ENCODE data around the gene AR. TPM values are rescaled to one million over a fixed set of nuclear protein-coding genes. Genes with fewer than 3 reads are reported as not detected.

The AR gene
- total and polyA plus RNA-seq, 2 experiments from 2014 or later, result 0.99 to 5.4 TPM

DNA sequence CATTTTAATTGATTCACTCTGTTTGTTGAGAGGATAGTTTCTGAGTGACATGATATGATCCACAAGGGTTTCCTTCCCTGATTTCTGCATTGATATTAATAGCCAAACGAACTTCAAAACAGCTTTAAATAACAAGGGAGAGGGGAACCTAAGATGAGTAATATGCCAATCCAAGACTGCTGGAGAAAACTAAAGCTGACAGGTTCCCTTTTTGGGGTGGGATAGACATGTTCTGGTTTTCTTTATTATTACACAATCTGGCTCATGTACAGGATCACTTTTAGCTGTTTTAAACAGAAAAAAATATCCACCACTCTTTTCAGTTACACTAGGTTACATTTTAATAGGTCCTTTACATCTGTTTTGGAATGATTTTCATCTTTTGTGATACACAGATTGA lies 182.2 kb downstream of the AR start:
- H3K9me2 ChIP-seq (replicated peaks; ENCODE audit: insufficient read depth), result no peaks in the 10 kb centered on the region
- H2AFZ ChIP-seq, result no peak overlapping the region
- H3K36me3 ChIP-seq (replicated peaks; ENCODE audit: insufficient read depth, low read depth), result no peaks in the 10 kb centered on the region
- no peaks in the 10 kb centered on the region for H3K4me1 ChIP-seq (ENCODE audit: insufficient read depth)
- 65% methylated on average over 1 of the region's 1 CpG for WGBS (ENCODE audit: low lambda C conversion rate, missing lambda C conversion rate)
- no peaks in the 10 kb centered on the region for H3K9me3 ChIP-seq (ENCODE audit: low read depth)
- H4K20me1 ChIP-seq (ENCODE audit: insufficient read depth, poor library complexity, severe bottlenecking), result no peaks in the 10 kb centered on the region
- no peak overlapping the region for H3K27ac ChIP-seq
- DNase-seq (ENCODE audit: low spot score), result no peak
- no peak overlapping the region for H3K4me2 ChIP-seq
- H3K27me3 ChIP-seq, result no peaks in the 10 kb centered on the region
- TF ChIP-seq EZH2phosphoT487 (IDR thresholded peaks at IDR 0.05; ENCODE audit: low read depth, severe bottlenecking, unreplicated experiment) (no peak), EZH2 (IDR thresholded peaks at IDR 0.05; ENCODE audit: borderline replicate concordance) (no peak)
- TF ChIP-seq, protein P1, sequence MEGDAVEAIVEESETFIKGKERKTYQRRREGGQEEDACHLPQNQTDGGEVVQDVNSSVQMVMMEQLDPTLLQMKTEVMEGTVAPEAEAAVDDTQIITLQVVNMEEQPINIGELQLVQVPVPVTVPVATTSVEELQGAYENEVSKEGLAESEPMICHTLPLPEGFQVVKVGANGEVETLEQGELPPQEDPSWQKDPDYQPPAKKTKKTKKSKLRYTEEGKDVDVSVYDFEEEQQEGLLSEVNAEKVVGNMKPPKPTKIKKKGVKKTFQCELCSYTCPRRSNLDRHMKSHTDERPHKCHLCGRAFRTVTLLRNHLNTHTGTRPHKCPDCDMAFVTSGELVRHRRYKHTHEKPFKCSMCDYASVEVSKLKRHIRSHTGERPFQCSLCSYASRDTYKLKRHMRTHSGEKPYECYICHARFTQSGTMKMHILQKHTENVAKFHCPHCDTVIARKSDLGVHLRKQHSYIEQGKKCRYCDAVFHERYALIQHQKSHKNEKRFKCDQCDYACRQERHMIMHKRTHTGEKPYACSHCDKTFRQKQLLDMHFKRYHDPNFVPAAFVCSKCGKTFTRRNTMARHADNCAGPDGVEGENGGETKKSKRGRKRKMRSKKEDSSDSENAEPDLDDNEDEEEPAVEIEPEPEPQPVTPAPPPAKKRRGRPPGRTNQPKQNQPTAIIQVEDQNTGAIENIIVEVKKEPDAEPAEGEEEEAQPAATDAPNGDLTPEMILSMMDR (IDR thresholded peaks at IDR 0.05; ENCODE audit: poor library complexity), result no peak
- no peaks in the 10 kb centered on the region for H3K79me2 ChIP-seq
- H3K4me3 ChIP-seq, result no peak overlapping the region

DNA sequence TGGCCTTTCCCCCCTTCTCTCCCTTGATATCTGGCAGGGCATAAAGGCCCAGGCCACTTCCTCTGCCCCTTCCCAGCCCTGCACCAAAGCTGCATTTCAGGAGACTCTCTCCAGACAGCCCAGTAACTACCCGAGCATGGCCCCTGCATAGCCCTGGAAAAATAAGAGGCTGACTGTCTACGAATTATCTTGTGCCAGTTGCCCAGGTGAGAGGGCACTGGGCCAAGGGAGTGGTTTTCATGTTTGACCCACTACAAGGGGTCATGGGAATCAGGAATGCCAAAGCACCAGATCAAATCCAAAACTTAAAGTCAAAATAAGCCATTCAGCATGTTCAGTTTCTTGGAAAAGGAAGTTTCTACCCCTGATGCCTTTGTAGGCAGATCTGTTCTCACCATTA lies 183.8 kb downstream of the AR start:
- no peak for TF ChIP-seq EZH2phosphoT487 (IDR thresholded peaks at IDR 0.05; ENCODE audit: low read depth, severe bottlenecking, unreplicated experiment)
- TF ChIP-seq EZH2 (IDR thresholded peaks at IDR 0.05; ENCODE audit: borderline replicate concordance), result no peak
- Histone ChIP-seq H3K36me3 (replicated peaks; ENCODE audit: insufficient read depth, low read depth) (no peaks in the 10 kb centered on the region), H2AFZ (no peak overlapping the region), H3K27me3 (no peaks in the 10 kb centered on the region), H4K20me1 (ENCODE audit: insufficient read depth, poor library complexity, severe bottlenecking) (no peaks in the 10 kb centered on the region), H3K4me2 (no peak overlapping the region), H3K27ac (no peak overlapping the region), H3K9me3 (ENCODE audit: low read depth) (no peaks in the 10 kb centered on the region), H3K4me1 (ENCODE audit: insufficient read depth) (no peaks in the 10 kb centered on the region), H3K9me2 (replicated peaks; ENCODE audit: insufficient read depth) (no peaks in the 10 kb centered on the region), H3K79me2 (no peaks in the 10 kb centered on the region), H3K4me3 (no peak overlapping the region)
- no peak for DNase-seq (ENCODE audit: low spot score)
- 75% methylated on average over 2 of the region's 2 CpGs for WGBS (ENCODE audit: low lambda C conversion rate, missing lambda C conversion rate)

DNA sequence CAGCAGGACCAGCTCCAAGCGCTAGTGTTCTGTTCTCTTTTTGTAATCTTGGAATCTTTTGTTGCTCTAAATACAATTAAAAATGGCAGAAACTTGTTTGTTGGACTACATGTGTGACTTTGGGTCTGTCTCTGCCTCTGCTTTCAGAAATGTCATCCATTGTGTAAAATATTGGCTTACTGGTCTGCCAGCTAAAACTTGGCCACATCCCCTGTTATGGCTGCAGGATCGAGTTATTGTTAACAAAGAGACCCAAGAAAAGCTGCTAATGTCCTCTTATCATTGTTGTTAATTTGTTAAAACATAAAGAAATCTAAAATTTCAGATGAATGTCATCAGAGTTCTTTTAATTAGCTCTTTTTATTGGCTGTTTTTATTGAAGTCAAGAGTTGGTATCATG lies 186.5 kb downstream of the AR start:
- Histone ChIP-seq H2AFZ (no peak overlapping the region), H3K4me1 (ENCODE audit: insufficient read depth) (no peaks in the 10 kb centered on the region), H3K4me3 (no peak overlapping the region), H3K4me2 (no peak overlapping the region), H3K36me3 (replicated peaks; ENCODE audit: insufficient read depth, low read depth) (no peaks in the 10 kb centered on the region), H3K79me2 (no peaks in the 10 kb centered on the region), H3K27me3 (no peaks in the 10 kb centered on the region), H4K20me1 (ENCODE audit: insufficient read depth, poor library complexity, severe bottlenecking) (no peaks in the 10 kb centered on the region), H3K9me3 (ENCODE audit: low read depth) (no peaks in the 10 kb centered on the region), H3K27ac (no peak overlapping the region), H3K9me2 (replicated peaks; ENCODE audit: insufficient read depth) (no peaks in the 10 kb centered on the region)
- 54% methylated on average over 2 of the region's 2 CpGs for WGBS (ENCODE audit: low lambda C conversion rate, missing lambda C conversion rate)
- DNase-seq (ENCODE audit: low spot score), result no peak
- TF ChIP-seq, protein P1 (IDR thresholded peaks at IDR 0.05; ENCODE audit: poor library complexity), result no peak
- no peak for TF ChIP-seq EZH2phosphoT487 (IDR thresholded peaks at IDR 0.05; ENCODE audit: low read depth, severe bottlenecking, unreplicated experiment)
- no peak for TF ChIP-seq EZH2 (IDR thresholded peaks at IDR 0.05; ENCODE audit: borderline replicate concordance)

DNA sequence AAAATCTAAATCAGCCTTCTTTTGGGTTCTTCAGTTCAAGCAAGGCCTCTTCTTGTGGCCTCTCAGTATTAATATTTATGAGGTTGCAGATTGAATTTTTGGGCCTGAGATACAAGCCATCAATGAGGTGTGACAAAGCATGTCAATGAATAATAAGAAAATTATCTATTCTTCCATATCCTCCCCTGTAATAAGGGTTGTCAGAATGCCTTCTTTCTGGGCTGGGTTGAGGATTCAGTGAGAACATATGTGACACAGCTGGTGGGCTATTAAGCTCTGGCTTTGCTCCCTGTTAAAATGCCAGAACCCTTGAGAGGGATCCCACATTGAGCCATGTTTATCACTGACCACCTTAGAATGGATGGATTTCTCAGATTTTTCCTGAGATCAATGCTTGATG lies 187.2 kb downstream of the AR start:
- Histone ChIP-seq H2AFZ (no peak overlapping the region), H4K20me1 (ENCODE audit: insufficient read depth, poor library complexity, severe bottlenecking) (no peaks in the 10 kb centered on the region), H3K9me3 (ENCODE audit: low read depth) (no peaks in the 10 kb centered on the region), H3K27me3 (no peaks in the 10 kb centered on the region), H3K36me3 (replicated peaks; ENCODE audit: insufficient read depth, low read depth) (no peaks in the 10 kb centered on the region), H3K9me2 (replicated peaks; ENCODE audit: insufficient read depth) (no peaks in the 10 kb centered on the region), H3K79me2 (no peaks in the 10 kb centered on the region), H3K27ac (no peak overlapping the region), H3K4me1 (ENCODE audit: insufficient read depth) (no peaks in the 10 kb centered on the region), H3K4me3 (no peak overlapping the region), H3K4me2 (no peak overlapping the region)
- TF ChIP-seq EZH2phosphoT487 (IDR thresholded peaks at IDR 0.05; ENCODE audit: low read depth, severe bottlenecking, unreplicated experiment), result no peak
- TF ChIP-seq EZH2 (IDR thresholded peaks at IDR 0.05; ENCODE audit: borderline replicate concordance), result no peak
- TF ChIP-seq, protein P1 (IDR thresholded peaks at IDR 0.05; ENCODE audit: poor library complexity), result no peak
- no peak for DNase-seq (ENCODE audit: low spot score)

Measured in hepatocyte (in vitro differentiated cells).